SK-N-SH (cell line): ENCODE measurements around the gene NANOS3.
A peak's percentile ranks its signal among the peaks of the same experiment; 100 is the strongest.

Experiments used
- CHD2 ChIP-seq: fragments of 150-350 bp; IDR thresholded peaks from 2 replicates; pipeline ENCODE4 v1.6.1; 2018; ENCODE audit warnings: low read length; ENCODE audit not compliant: partially characterized antibody
- GABPA ChIP-seq: IDR thresholded peaks from 2 replicates; pipeline ENCODE4 v1.4.0; 2012; ENCODE audit warnings: low read depth, mild to moderate bottlenecking
- NFIC ChIP-seq: IDR thresholded peaks from 2 replicates; pipeline ENCODE4 v1.4.0; 2012; ENCODE audit warnings: borderline replicate concordance
- RCOR1 ChIP-seq: fragments of 150-350 bp; IDR thresholded peaks from 2 replicates; pipeline ENCODE4 v1.6.1; 2017; ENCODE audit warnings: antibody characterized with exemption, low read length
- USF1 ChIP-seq: IDR thresholded peaks from 2 replicates; pipeline ENCODE4 v1.4.0; 2012; ENCODE audit warnings: low read depth, borderline replicate concordance
- ZBTB33 ChIP-seq: IDR thresholded peaks from 2 replicates; pipeline ENCODE4 v1.4.0; 2012; ENCODE audit warnings: low read depth, borderline replicate concordance
- TF ChIP-seq, protein P1 (sequence below): IDR thresholded peaks from 2 replicates; pipeline ENCODE4 v1.6.1; 2012; ENCODE audit warnings: mild to moderate bottlenecking, low read depth, low read length, moderate library complexity
- TF ChIP-seq, protein P2 (sequence below): fragments of 200-600 bp; sonication (generic); IDR thresholded peaks from 2 replicates; pipeline ENCODE4 v1.6.1; 2017; ENCODE audit warnings: antibody characterized with exemption, mild to moderate bottlenecking, moderate library complexity

GRCh38 chr19:13846557-13847406 is 30.2 kb upstream of the NANOS3 start:
- TF ChIP-seq, protein P1, sequence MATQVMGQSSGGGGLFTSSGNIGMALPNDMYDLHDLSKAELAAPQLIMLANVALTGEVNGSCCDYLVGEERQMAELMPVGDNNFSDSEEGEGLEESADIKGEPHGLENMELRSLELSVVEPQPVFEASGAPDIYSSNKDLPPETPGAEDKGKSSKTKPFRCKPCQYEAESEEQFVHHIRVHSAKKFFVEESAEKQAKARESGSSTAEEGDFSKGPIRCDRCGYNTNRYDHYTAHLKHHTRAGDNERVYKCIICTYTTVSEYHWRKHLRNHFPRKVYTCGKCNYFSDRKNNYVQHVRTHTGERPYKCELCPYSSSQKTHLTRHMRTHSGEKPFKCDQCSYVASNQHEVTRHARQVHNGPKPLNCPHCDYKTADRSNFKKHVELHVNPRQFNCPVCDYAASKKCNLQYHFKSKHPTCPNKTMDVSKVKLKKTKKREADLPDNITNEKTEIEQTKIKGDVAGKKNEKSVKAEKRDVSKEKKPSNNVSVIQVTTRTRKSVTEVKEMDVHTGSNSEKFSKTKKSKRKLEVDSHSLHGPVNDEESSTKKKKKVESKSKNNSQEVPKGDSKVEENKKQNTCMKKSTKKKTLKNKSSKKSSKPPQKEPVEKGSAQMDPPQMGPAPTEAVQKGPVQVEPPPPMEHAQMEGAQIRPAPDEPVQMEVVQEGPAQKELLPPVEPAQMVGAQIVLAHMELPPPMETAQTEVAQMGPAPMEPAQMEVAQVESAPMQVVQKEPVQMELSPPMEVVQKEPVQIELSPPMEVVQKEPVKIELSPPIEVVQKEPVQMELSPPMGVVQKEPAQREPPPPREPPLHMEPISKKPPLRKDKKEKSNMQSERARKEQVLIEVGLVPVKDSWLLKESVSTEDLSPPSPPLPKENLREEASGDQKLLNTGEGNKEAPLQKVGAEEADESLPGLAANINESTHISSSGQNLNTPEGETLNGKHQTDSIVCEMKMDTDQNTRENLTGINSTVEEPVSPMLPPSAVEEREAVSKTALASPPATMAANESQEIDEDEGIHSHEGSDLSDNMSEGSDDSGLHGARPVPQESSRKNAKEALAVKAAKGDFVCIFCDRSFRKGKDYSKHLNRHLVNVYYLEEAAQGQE: no peak
- no peak for TF ChIP-seq USF1
- TF ChIP-seq CHD2: peak; percentile 27
- TF ChIP-seq, protein P2, sequence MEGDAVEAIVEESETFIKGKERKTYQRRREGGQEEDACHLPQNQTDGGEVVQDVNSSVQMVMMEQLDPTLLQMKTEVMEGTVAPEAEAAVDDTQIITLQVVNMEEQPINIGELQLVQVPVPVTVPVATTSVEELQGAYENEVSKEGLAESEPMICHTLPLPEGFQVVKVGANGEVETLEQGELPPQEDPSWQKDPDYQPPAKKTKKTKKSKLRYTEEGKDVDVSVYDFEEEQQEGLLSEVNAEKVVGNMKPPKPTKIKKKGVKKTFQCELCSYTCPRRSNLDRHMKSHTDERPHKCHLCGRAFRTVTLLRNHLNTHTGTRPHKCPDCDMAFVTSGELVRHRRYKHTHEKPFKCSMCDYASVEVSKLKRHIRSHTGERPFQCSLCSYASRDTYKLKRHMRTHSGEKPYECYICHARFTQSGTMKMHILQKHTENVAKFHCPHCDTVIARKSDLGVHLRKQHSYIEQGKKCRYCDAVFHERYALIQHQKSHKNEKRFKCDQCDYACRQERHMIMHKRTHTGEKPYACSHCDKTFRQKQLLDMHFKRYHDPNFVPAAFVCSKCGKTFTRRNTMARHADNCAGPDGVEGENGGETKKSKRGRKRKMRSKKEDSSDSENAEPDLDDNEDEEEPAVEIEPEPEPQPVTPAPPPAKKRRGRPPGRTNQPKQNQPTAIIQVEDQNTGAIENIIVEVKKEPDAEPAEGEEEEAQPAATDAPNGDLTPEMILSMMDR: no peak
- no peak for TF ChIP-seq GABPA
- TF ChIP-seq NFIC: peak; percentile 95
- no peak; the same call in 1 of the 2 replicates for TF ChIP-seq RCOR1
- 0 out of 2 replicates have a peak, but pooled peaks have one; percentile 20 for TF ChIP-seq ZBTB33
